Pancreas (tissue), 10 donors: Measurements from ENCODE around the gene COL5A1. TPM values are rescaled to one million over a fixed set of nuclear protein-coding genes. Genes with fewer than 3 reads are reported as not detected.
A peak's percentile ranks its signal among the peaks of the same experiment; 100 is the strongest.

Experiments
- ATAC-seq, 4 donors: fragments of 200-7000 bp; cut with Tn5 transposase; one replicate each; pipeline versions ENCODE4 v1.8.0 to v1.9.1; 2020; ENCODE audit warnings: mild to moderate bottlenecking in 4 of 4, moderate library complexity in 4 of 4
- DNase-seq, 6 donors: peaks; one replicate each; pipeline ENCODE4 v3.0.0-alpha.2; 2020
- FAIRE-seq: peaks from 2 replicates; lab custom pipeline; 2012; peaks lifted over from hg19 to GRCh38; lab: Jason Lieb, UNC
- H3K27ac ChIP-seq, 4 donors: fragments of 200-600 bp; sonication (generic); 1 replicate in 3 of 4; 2 replicates in 1 of 4; pipeline versions ENCODE4 v1.5.0 to v1.8.0; 2020
- H3K27me3 ChIP-seq, 4 donors: fragments of 200-600 bp; one replicate each; pipeline ENCODE4 v1.8.0; 2021
- H3K36me3 ChIP-seq, 3 donors: fragments of 200-600 bp; sonication (generic) in 1 of 3; one replicate each; pipeline versions ENCODE4 v1.5.0 to v1.8.0; 2020 to 2021
- H3K4me1 ChIP-seq, 3 donors: fragments of 200-600 bp; one replicate each; pipeline ENCODE4 v1.8.0; 2021
- H3K4me3 ChIP-seq, 4 donors: fragments of 200-600 bp; sonication (generic) in 2 of 4; one replicate each; pipeline versions ENCODE4 v1.5.0 to v1.8.0; 2020 to 2021
- H3K9me3 ChIP-seq, 4 donors: fragments of 200-600 bp; one replicate each; pipeline ENCODE4 v1.8.0; 2021
- CTCF ChIP-seq, 4 donors: fragments of 200-600 bp; sonication (generic) in 3 of 4; IDR thresholded peaks; one replicate each; pipeline versions ENCODE4 v1.5.0 to v1.8.0; 2021; ENCODE audit warnings: antibody characterized with exemption in 4 of 4
- WGBS, 2 donors: extraction: QIAGEN DNeasy Blood & Tissue Kit; methylation state at CpG; one replicate each; pipeline ENCODE4 v1.1.7; 2013; 5-methylcytosine and 5-hydroxymethylcytosine counted together
- intact Hi-C, 3 donors: fragments of 100-400 bp; cut with DNase I; formaldehyde crosslinking; loops; one replicate each; pipeline versions ENCODE4 v1.11.1 to v1.14.2; 2022
- polyA plus RNA-seq, 2 donors: library from polyadenylated mRNA; stranded (reverse); fragments of 200-250 nt; gene quantifications; one replicate each; pipeline ENCODE4 v1.2.3, GENCODE V29; 2013
- total RNA-seq, 6 donors: library from RNA; stranded (reverse); fragmentation: NEBNext Ultra II Directional in 4 of 6; extraction: Animal tissue kit (Norgen Biotek cat#: 25700) in 4 of 6; gene quantifications; one replicate each; pipeline versions ENCODE4 v1.2.1 to v1.2.4, GENCODE V29; 2021 to 2023
- donor health status: healthy with polysubstance abuse.
- donor health status: DM: no; HTN: no; CAD: no; lungs with moderate emphysema.
- donor health status: DM: no; HTN: no; CAD: no.
- donor health status: control.
- donor health status: control.
- donor health status: Bipolar disorder and iron deficiency.
- donor health status: DM: yes; HTN: yes; CAD: no.
- donor health status: DM: no; HTN: no; CAD: no.
- donor health status: DM: no; HTN: no; CAD: no.
- donor health status: DM: yes; HTN: yes; CAD: no.

Gene COL5A1
- total and polyA plus RNA-seq, 8 donors, result 1.2 to 62.8 (median 3.5) TPM

- Histone ChIP-seq H3K27ac (no peak overlapping the region), H3K36me3 (no peaks in the 10 kb centered on the region), H3K27me3 (no peaks in the 10 kb centered on the region), H3K9me3 (no peaks in the 10 kb centered on the region), H3K4me3 (no peak overlapping the region), H3K4me1 (no peaks in the 10 kb centered on the region)
- intact Hi-C loops, result no loop called here
- FAIRE-seq (no peak), DNase-seq (peak in 1 of 6 donors; percentile 27), ATAC-seq (no peak)
- WGBS, 2 donors, result 62 to 80% methylated on average over 34 of the region's 34 CpGs
- no peak for TF ChIP-seq CTCF (IDR thresholded peaks at IDR 0.05)
These were observed 197.2 kb downstream of the COL5A1 start for GRCh38 chr9:134838651-134839454.

GRCh38 chr9:134839455-134840125 lies 198.0 kb downstream of the COL5A1 start:
- Histone ChIP-seq H3K4me3 (no peak overlapping the region), H3K27ac (no peak overlapping the region), H3K4me1 (no peaks in the 10 kb centered on the region), H3K27me3 (no peaks in the 10 kb centered on the region), H3K9me3 (no peaks in the 10 kb centered on the region), H3K36me3 (no peaks in the 10 kb centered on the region)
- intact Hi-C loops, result no loop called here
- FAIRE-seq (no peak), DNase-seq (peak in 1 of 6 donors; percentile 50), ATAC-seq (no peak)
- WGBS, 2 donors, result 64 to 78% methylated on average over 19 to 21 of the region's 21 CpGs
- no peak for TF ChIP-seq CTCF (IDR thresholded peaks at IDR 0.05)

- no peak for DNase-seq
- no peak for FAIRE-seq
These were observed 198.9 kb downstream of the COL5A1 start for GRCh38 chr9:134840511-134840910.

GRCh38 chr9:134841180-134841904 lies 199.7 kb downstream of the COL5A1 start:
- intact Hi-C loops, result no loop called here
- FAIRE-seq (no peak), ATAC-seq (no peak), DNase-seq (no peak)
- Histone ChIP-seq H3K4me1 (no peaks in the 10 kb centered on the region), H3K27me3 (no peaks in the 10 kb centered on the region), H3K27ac (no peak overlapping the region), H3K4me3 (no peak overlapping the region), H3K36me3 (no peaks in the 10 kb centered on the region), H3K9me3 (no peaks in the 10 kb centered on the region)
- TF ChIP-seq CTCF (IDR thresholded peaks at IDR 0.05), result no peak
- WGBS, 2 donors, result 64 to 79% methylated on average over 11 to 15 of the region's 15 CpGs

More at GRCh38 chr9:134840511-134840910, 198.9 kb downstream of the COL5A1 start:
- no peaks in the 10 kb centered on the region for H3K36me3 ChIP-seq
- H3K4me1 ChIP-seq, result no peaks in the 10 kb centered on the region
- H3K27me3 ChIP-seq, result no peaks in the 10 kb centered on the region
- H3K4me3 ChIP-seq, result no peak overlapping the region
- 58 to 76% methylated on average over 12 of the region's 12 CpGs for WGBS, 2 donors
- no peaks in the 10 kb centered on the region for H3K9me3 ChIP-seq
- ATAC-seq, result no peak
- no peak overlapping the region for H3K27ac ChIP-seq
- intact Hi-C loops, result no loop called here
- no peak for TF ChIP-seq CTCF (IDR thresholded peaks at IDR 0.05)
